Body of pancreas (tissue), 4 donors: ENCODE results near the gene CHRND. TPM values are rescaled to one million over a fixed set of nuclear protein-coding genes. Genes with fewer than 3 reads are reported as not detected.

ENCODE experiments used
- ATAC-seq: fragments of 150-250 bp; one replicate; pipeline ENCODE4 v1.9.1; 2016
- DNase-seq, 4 donors: peaks; one replicate each; pipeline ENCODE4 v3.0.0-alpha.2; 2019
- H3K27ac ChIP-seq, 4 donors: fragments of 200-600 bp; sonication (generic); 1 replicate in 3 of 4; 2 replicates in 1 of 4; pipeline versions ENCODE4 v1.5.1 to v1.6.1; 2016 to 2019; ENCODE audit warnings: mild to moderate bottlenecking in 1 of 4, mixed read lengths in 1 of 4, moderate library complexity in 1 of 4
- H3K27me3 ChIP-seq, 2 donors: fragments of 200-600 bp; sonication (generic); one replicate each; pipeline ENCODE4 v1.6.0; 2016; ENCODE audit warnings: mild to moderate bottlenecking in 1 of 2
- H3K36me3 ChIP-seq, 2 donors: fragments of 200-600 bp; sonication (generic); replicated peaks in 1 of 2; 2 replicates each; pipeline ENCODE4 v1.5.1; 2016; ENCODE audit warnings: low read depth in 2 of 2; ENCODE audit not compliant: insufficient read depth in 1 of 2
- H3K4me1 ChIP-seq: fragments of 200-600 bp; sonication (generic); one replicate; pipeline ENCODE4 v1.6.0; 2016
- H3K4me3 ChIP-seq, 2 donors: fragments of 200-600 bp; sonication (generic); 1 replicate in 1 of 2; 2 replicates in 1 of 2; pipeline ENCODE4 v1.5.1; 2016 to 2019
- H3K9me3 ChIP-seq, 3 donors: fragments of 200-600 bp; sonication (generic); 1 replicate in 2 of 3; 2 replicates in 1 of 3; pipeline ENCODE4 v1.5.1; 2016
- CTCF ChIP-seq, 7 experiments: fragments of 450-650 bp in 4 of 7; fragments of 200-600 bp in 3 of 7; sonication (generic) in 3 of 7; IDR thresholded peaks; one replicate each; pipeline ENCODE4 v1.5.1; 2016 to 2019; ENCODE audit warnings: antibody characterized with exemption in 7 of 7
- POLR2A ChIP-seq, 3 donors: fragments of 450-650 bp; IDR thresholded peaks; one replicate each; pipeline ENCODE4 v1.6.1; 2016; ENCODE audit warnings: antibody characterized with exemption in 3 of 3, mild to moderate bottlenecking in 2 of 3
- WGBS, 2 donors: methylation state at CpG; one replicate each; pipeline ENCODE4 v1.1.5; 2017; 5-methylcytosine and 5-hydroxymethylcytosine counted together
- intact Hi-C: fragments of 100-400 bp; cut with DNase I; formaldehyde crosslinking; loops from one replicate; pipeline ENCODE4 v1.15.1; 2023
- total RNA-seq, 2 donors: library from RNA; depleted of rRNA; stranded (reverse); fragments of >200 nt; gene quantifications; one replicate each; pipeline ENCODE4 v1.1.0, GENCODE V29; 2016

The CHRND gene
- total RNA-seq, 2 donors from 2014 or later: not detected

- DNase-seq: no peak
- WGBS, 2 donors: 57 to 74% methylated on average over 3 to 6 of the region's 6 CpGs
- TF ChIP-seq CTCF (IDR thresholded peaks at IDR 0.05) (no peak), POLR2A (IDR thresholded peaks at IDR 0.05) (no peak)
- no peak overlapping the region for H3K27ac ChIP-seq
- peaks cover 0 to 23% of the 10 kb centered on the region in 2 donors for H3K27me3 ChIP-seq
- intact Hi-C loops: no loop called here
- no peaks in the 10 kb centered on the region for H3K9me3 ChIP-seq
- peaks cover 16% of the 10 kb centered on the region for H3K4me1 ChIP-seq
- no peak overlapping the region for H3K4me3 ChIP-seq
- ATAC-seq: no peak
- no peaks in the 10 kb centered on the region for H3K36me3 ChIP-seq
These were observed 7.1 kb upstream of the CHRND start for GRCh38 chr2:232518844-232519243.

GRCh38 chr2:232519581-232520438 lies 6.2 kb upstream of the CHRND start, which contains the start of gene PRSS56:
Gene PRSS56, plus strand, starts transcription at chr2:232520388. Its CDS starts 211 bp downstream, at chr2:232520599.
- Histone ChIP-seq H3K36me3 (no peaks in the 10 kb centered on the region), H3K4me3 (no peak within 1 kb of the TSS), H3K4me1 (peaks cover 24% of the 10 kb centered on the region), H3K27me3 (peaks cover 0 to 32% of the 10 kb centered on the region in 2 donors), H3K9me3 (no peaks in the 10 kb centered on the region), H3K27ac (no peak within 1 kb of the TSS)
- 65 to 74% methylated on average over 17 to 19 of the region's 19 CpGs for WGBS, 2 donors
- no peak for ATAC-seq
- TF ChIP-seq POLR2A (IDR thresholded peaks at IDR 0.05) (no peak), CTCF (IDR thresholded peaks at IDR 0.05) (no peak)
- intact Hi-C loops: loop anchor here (5.0 to 10.0 kb wide), 2 partner anchors 73 to 615 kb away; no protein-coding TSS in a partner anchor
- no peak for DNase-seq

GRCh38 chr2:232520489-232520888 lies 5.5 kb upstream of the CHRND start:
- H3K4me3 ChIP-seq: no peak overlapping the region
- WGBS, 2 donors: 61 to 69% methylated on average over 14 to 15 of the region's 15 CpGs
- no peaks in the 10 kb centered on the region for H3K36me3 ChIP-seq
- H3K27ac ChIP-seq: no peak overlapping the region
- H3K9me3 ChIP-seq: no peaks in the 10 kb centered on the region
- TF ChIP-seq POLR2A (IDR thresholded peaks at IDR 0.05): no peak
- no peak for TF ChIP-seq CTCF (IDR thresholded peaks at IDR 0.05)
- ATAC-seq (no peak), DNase-seq (no peak)
- H3K27me3 ChIP-seq: peaks cover 0 to 34% of the 10 kb centered on the region in 2 donors
- peaks cover 29% of the 10 kb centered on the region for H3K4me1 ChIP-seq
- intact Hi-C loops: loop anchor here (5.0 to 10.0 kb wide), 2 partner anchors 73 to 616 kb away; no protein-coding TSS in a partner anchor

GRCh38 chr2:232521098-232521497 lies 4.9 kb upstream of the CHRND start:
- DNase-seq: no peak
- 77 to 83% methylated on average over 13 to 14 of the region's 14 CpGs for WGBS, 2 donors

More at GRCh38 chr2:232521098-232521497, 4.9 kb upstream of the CHRND start:
- Histone ChIP-seq H3K27ac (no peak overlapping the region), H3K36me3 (no peaks in the 10 kb centered on the region), H3K4me1 (peaks cover 31% of the 10 kb centered on the region), H3K27me3 (peaks cover 0 to 34% of the 10 kb centered on the region in 2 donors), H3K4me3 (no peak overlapping the region), H3K9me3 (no peaks in the 10 kb centered on the region)
- TF ChIP-seq CTCF (IDR thresholded peaks at IDR 0.05) (no peak), POLR2A (IDR thresholded peaks at IDR 0.05) (no peak)
- no peak for ATAC-seq
- intact Hi-C loops: loop anchor here (5.0 to 10.0 kb wide), 2 partner anchors 74 to 616 kb away; no protein-coding TSS in a partner anchor
